ENCODE data around the gene PCSK5.
A peak's percentile ranks its signal among the peaks of the same experiment; 100 is the strongest.

The PCSK5 gene

GRCh38 chr9:75965231-75965630, 74.8 kb downstream of the PCSK5 start:
- H3K4me3 ChIP-seq (ENCODE audit: low read length): no peak overlapping the region
- no peak for TF ChIP-seq CTCF (IDR thresholded peaks at IDR 0.05; ENCODE audit: insufficient read depth, low read depth, low read length, missing control alignments)
- no peak for DNase-seq (ENCODE audit: low read depth)

- H3K4me3 ChIP-seq (ENCODE audit: low read length): no peak overlapping the region
- no peak for TF ChIP-seq CTCF (IDR thresholded peaks at IDR 0.05; ENCODE audit: insufficient read depth, low read depth, low read length, missing control alignments)
- peak; percentile 14 for DNase-seq (ENCODE audit: low read depth)
Measured at GRCh38 chr9:75967556-75967955, 77.1 kb downstream of the PCSK5 start.

- H3K4me3 ChIP-seq (ENCODE audit: low read length): no peak overlapping the region
- no peak for DNase-seq (ENCODE audit: low read depth)
- no peak for TF ChIP-seq CTCF (IDR thresholded peaks at IDR 0.05; ENCODE audit: insufficient read depth, low read depth, low read length, missing control alignments)
Measured at GRCh38 chr9:75974016-75974766, 83.7 kb downstream of the PCSK5 start.

- no peak overlapping the region for H3K4me3 ChIP-seq (ENCODE audit: low read length)
- DNase-seq (ENCODE audit: low read depth): no peak
- TF ChIP-seq CTCF (IDR thresholded peaks at IDR 0.05; ENCODE audit: insufficient read depth, low read depth, low read length, missing control alignments): no peak
Measured at GRCh38 chr9:75975071-75975470, 84.6 kb downstream of the PCSK5 start.

- no peak overlapping the region for H3K4me3 ChIP-seq (ENCODE audit: low read length)
- DNase-seq (ENCODE audit: low read depth): no peak
- TF ChIP-seq CTCF (IDR thresholded peaks at IDR 0.05; ENCODE audit: insufficient read depth, low read depth, low read length, missing control alignments): no peak
Measured at GRCh38 chr9:75976549-75976948, 86.1 kb downstream of the PCSK5 start.

- TF ChIP-seq CTCF (IDR thresholded peaks at IDR 0.05; ENCODE audit: insufficient read depth, low read depth, low read length, missing control alignments): peak; percentile 53
- no peak overlapping the region for H3K4me3 ChIP-seq (ENCODE audit: low read length)
- peak; percentile 50 for DNase-seq (ENCODE audit: low read depth)
Measured at GRCh38 chr9:75979362-75979761, 88.9 kb downstream of the PCSK5 start.

Measured in epithelial cell of esophagus (primary cell).